ENCODE results near the gene PEAK1.

GRCh38 chr15:77192451-77192850 is 227.5 kb downstream of the PEAK1 start:
- TF ChIP-seq CTCF (IDR thresholded peaks at IDR 0.05) = no peak
- TF ChIP-seq POLR2AphosphoS5 (IDR thresholded peaks at IDR 0.05; ENCODE audit: low read depth, low read length) = no peak
- TF ChIP-seq SIN3A (IDR thresholded peaks at IDR 0.05; ENCODE audit: borderline replicate concordance, insufficient read depth, low read depth, low read length) = no peak
- TF ChIP-seq REST (IDR thresholded peaks at IDR 0.05; ENCODE audit: insufficient read depth in 1 of 2, low read depth in 2 of 2, low read length in 1 of 2) = no peak
- TF ChIP-seq TCF7L2 (IDR thresholded peaks at IDR 0.05; ENCODE audit: low read depth, low read length) = no peak
